GM13976 (cell line): ENCODE results near the gene RGS6.

Experiments
- DNase-seq: peaks from one replicate; pipeline ENCODE4 v3.0.0; 2012; ENCODE audit warnings: low spot score
- CTCF ChIP-seq: IDR thresholded peaks from 2 replicates; pipeline ENCODE4 v1.5.1; 2012; ENCODE audit warnings: borderline replicate concordance, mild to moderate bottlenecking; ENCODE audit not compliant: insufficient read depth; ENCODE audit errors: extremely low read depth, missing control alignments, control extremely low read depth
- in situ Hi-C: fragments of 300-500 bp; cut with MboI; formaldehyde crosslinking; loops from one replicate; pipeline ENCODE4 v1.12.0; 2022; ENCODE audit warnings: low sequenced_read_pairs, mixed read lengths, inconsistent platforms; ENCODE audit not compliant: unreplicated experiment

Gene RGS6

DNA sequence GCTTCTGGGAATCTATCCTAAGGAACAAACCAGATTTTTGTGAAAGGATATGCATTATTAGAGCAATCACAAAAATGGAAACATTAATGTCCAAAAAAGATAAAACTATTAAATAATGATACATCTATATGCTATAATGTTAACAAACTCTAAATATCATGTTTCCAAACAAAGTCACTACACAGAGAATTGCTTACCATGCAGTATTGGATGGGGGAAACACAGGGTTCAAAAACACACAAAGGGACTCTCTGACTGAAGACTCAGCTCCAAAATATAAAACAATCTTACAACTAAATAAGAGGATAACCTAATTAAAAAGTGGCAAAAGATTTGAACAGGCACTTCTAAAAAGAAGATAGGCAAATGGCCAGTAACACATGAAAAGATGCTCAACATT lies 657.4 kb downstream of the RGS6 start:
- TF ChIP-seq CTCF: no peak
- DNase-seq: no peak
- in situ Hi-C loops: no loop called here

DNA sequence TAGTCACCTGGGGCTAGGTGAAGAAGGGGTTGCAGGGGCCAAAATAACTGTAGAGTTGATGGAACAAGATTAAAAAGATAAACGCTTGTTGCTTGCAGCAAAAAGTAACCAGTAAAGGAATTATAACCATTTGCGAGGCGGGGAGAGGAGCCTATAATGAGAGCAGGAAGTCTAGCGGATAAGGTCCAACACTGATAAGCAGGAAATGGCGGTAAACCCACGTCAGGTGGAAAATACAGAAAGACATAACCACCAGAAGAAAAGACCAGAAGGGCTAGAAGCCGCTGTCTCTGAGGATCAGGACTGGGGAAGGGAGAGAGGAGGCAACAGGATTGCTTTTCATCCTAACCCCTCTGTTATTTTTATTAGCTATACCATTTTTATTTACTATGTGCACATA lies 658.3 kb downstream of the RGS6 start:
- DNase-seq: no peak
- TF ChIP-seq CTCF: no peak
- in situ Hi-C loops: no loop called here

DNA sequence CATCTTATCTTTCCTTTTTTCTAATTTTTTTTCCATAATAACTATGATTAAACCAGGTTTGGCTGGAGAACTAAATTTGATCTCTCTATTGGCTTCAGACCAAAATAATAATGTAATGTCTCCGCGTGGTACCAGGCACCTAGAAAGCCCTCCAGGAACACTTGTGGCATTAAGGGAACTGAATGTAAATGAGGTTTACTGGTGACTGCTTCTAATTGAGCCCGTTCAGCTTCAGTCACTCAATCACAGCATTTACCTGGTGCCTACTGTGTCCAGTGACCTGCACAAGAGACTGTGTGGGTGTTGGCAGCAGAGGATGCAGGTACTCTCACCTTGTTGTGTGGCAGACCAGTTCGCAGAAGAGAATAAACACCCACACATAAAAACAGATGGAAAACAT lies 659.2 kb downstream of the RGS6 start:
- no peak for TF ChIP-seq CTCF
- DNase-seq: no peak
- in situ Hi-C loops: no loop called here

GRCh38 chr14:72594099-72594901 lies 662.1 kb downstream of the RGS6 start:
- in situ Hi-C loops: no loop called here
- DNase-seq: peak; percentile 26
- TF ChIP-seq CTCF: no peak

DNA sequence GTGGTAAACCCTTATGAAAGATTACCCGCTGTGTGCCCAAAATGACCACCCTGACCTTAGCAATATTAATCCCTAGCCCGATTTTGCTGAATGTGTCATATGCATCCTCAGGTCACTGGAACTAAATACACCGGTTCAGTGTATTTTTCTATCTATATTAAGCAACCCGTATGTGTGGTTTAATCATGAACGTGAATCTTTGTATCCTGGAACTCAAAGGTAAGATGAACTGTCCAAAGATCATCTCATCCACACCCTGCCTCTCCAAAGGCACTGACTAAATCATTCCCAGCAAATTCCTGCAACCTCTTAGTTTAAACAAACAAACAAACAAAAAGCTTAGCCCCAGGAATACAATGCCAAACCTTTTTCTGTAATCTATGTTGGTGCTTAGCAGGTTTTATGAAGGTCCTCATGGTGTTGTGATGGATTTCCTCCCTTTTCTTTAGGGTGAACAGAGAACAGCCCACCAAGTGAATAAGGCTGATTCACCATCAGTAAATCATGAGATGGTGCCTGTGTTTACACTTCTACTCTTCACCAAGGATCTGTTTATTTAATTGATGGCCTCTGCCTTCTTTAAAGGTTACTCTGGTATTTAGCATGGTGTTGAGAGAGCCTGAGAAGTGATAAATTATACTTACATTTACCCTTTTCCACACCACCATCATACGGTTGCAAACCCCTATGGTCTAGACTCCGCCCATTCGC lies 663.1 kb downstream of the RGS6 start:
- in situ Hi-C loops: no loop called here
- DNase-seq: no peak
- TF ChIP-seq CTCF: no peak

GRCh38 chr14:72597252-72598233 lies 665.3 kb downstream of the RGS6 start:
- TF ChIP-seq CTCF: no peak
- no peak for DNase-seq
- in situ Hi-C loops: no loop called here
